ENCODE data around the gene CSNK2A2. TPM values are rescaled to one million over a fixed set of nuclear protein-coding genes. Genes with fewer than 3 reads are reported as not detected.

Gene CSNK2A2
- total and polyA plus RNA-seq, 2 of the 8 experiments (the other 6 are each of a cell fraction or from before 2014, with no cell fraction given), result 37.9 to 128 TPM

DNA sequence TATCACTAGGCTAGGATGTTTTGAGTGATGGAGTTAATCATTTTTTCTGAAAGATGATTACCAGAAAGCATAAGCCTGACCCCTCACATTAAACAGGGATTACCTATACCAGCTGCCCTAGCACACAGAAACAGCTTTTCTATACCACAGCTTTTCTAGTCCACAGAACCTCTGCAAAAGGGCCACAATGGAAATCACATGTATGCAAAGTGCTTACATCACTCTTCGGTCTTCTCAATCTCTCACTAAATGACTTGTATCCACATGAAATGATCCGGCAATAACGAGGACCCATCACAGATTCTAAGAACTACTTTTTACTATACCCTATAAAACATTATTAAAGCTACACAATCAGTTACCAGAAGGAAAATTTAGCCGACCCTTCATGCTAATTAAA lies 2.6 kb downstream of the CSNK2A2 start (continued):
- TF ChIP-seq, protein P1, sequence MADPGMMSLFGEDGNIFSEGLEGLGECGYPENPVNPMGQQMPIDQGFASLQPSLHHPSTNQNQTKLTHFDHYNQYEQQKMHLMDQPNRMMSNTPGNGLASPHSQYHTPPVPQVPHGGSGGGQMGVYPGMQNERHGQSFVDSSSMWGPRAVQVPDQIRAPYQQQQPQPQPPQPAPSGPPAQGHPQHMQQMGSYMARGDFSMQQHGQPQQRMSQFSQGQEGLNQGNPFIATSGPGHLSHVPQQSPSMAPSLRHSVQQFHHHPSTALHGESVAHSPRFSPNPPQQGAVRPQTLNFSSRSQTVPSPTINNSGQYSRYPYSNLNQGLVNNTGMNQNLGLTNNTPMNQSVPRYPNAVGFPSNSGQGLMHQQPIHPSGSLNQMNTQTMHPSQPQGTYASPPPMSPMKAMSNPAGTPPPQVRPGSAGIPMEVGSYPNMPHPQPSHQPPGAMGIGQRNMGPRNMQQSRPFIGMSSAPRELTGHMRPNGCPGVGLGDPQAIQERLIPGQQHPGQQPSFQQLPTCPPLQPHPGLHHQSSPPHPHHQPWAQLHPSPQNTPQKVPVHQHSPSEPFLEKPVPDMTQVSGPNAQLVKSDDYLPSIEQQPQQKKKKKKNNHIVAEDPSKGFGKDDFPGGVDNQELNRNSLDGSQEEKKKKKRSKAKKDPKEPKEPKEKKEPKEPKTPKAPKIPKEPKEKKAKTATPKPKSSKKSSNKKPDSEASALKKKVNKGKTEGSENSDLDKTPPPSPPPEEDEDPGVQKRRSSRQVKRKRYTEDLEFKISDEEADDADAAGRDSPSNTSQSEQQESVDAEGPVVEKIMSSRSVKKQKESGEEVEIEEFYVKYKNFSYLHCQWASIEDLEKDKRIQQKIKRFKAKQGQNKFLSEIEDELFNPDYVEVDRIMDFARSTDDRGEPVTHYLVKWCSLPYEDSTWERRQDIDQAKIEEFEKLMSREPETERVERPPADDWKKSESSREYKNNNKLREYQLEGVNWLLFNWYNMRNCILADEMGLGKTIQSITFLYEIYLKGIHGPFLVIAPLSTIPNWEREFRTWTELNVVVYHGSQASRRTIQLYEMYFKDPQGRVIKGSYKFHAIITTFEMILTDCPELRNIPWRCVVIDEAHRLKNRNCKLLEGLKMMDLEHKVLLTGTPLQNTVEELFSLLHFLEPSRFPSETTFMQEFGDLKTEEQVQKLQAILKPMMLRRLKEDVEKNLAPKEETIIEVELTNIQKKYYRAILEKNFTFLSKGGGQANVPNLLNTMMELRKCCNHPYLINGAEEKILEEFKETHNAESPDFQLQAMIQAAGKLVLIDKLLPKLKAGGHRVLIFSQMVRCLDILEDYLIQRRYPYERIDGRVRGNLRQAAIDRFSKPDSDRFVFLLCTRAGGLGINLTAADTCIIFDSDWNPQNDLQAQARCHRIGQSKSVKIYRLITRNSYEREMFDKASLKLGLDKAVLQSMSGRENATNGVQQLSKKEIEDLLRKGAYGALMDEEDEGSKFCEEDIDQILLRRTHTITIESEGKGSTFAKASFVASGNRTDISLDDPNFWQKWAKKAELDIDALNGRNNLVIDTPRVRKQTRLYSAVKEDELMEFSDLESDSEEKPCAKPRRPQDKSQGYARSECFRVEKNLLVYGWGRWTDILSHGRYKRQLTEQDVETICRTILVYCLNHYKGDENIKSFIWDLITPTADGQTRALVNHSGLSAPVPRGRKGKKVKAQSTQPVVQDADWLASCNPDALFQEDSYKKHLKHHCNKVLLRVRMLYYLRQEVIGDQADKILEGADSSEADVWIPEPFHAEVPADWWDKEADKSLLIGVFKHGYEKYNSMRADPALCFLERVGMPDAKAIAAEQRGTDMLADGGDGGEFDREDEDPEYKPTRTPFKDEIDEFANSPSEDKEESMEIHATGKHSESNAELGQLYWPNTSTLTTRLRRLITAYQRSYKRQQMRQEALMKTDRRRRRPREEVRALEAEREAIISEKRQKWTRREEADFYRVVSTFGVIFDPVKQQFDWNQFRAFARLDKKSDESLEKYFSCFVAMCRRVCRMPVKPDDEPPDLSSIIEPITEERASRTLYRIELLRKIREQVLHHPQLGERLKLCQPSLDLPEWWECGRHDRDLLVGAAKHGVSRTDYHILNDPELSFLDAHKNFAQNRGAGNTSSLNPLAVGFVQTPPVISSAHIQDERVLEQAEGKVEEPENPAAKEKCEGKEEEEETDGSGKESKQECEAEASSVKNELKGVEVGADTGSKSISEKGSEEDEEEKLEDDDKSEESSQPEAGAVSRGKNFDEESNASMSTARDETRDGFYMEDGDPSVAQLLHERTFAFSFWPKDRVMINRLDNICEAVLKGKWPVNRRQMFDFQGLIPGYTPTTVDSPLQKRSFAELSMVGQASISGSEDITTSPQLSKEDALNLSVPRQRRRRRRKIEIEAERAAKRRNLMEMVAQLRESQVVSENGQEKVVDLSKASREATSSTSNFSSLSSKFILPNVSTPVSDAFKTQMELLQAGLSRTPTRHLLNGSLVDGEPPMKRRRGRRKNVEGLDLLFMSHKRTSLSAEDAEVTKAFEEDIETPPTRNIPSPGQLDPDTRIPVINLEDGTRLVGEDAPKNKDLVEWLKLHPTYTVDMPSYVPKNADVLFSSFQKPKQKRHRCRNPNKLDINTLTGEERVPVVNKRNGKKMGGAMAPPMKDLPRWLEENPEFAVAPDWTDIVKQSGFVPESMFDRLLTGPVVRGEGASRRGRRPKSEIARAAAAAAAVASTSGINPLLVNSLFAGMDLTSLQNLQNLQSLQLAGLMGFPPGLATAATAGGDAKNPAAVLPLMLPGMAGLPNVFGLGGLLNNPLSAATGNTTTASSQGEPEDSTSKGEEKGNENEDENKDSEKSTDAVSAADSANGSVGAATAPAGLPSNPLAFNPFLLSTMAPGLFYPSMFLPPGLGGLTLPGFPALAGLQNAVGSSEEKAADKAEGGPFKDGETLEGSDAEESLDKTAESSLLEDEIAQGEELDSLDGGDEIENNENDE (IDR thresholded peaks at IDR 0.05; ENCODE audit: insufficient replicate concordance, low read length), result no peak
- TF ChIP-seq TCF12 (IDR thresholded peaks at IDR 0.05; ENCODE audit: low read depth, low read length) (no peak), CTBP2 (IDR thresholded peaks at IDR 0.05; ENCODE audit: borderline replicate concordance, insufficient read depth, insufficient read length, low read length) (no peak), RXRA (IDR thresholded peaks at IDR 0.05; ENCODE audit: insufficient read depth, low read depth, low read length) (no peak), BRCA1 (IDR thresholded peaks at IDR 0.05; ENCODE audit: low read depth, low read length) (no peak), EZH2 (IDR thresholded peaks at IDR 0.05; ENCODE audit: low read depth, low read length, severe bottlenecking) (no peak), PHF8 (conservative IDR thresholded peaks at IDR 0.05; ENCODE audit: low read depth, low read length) (no peak), RBBP5 (IDR thresholded peaks at IDR 0.05; ENCODE audit: borderline replicate concordance, low read depth, low read length) (no peak)
- TF ChIP-seq, protein P2, sequence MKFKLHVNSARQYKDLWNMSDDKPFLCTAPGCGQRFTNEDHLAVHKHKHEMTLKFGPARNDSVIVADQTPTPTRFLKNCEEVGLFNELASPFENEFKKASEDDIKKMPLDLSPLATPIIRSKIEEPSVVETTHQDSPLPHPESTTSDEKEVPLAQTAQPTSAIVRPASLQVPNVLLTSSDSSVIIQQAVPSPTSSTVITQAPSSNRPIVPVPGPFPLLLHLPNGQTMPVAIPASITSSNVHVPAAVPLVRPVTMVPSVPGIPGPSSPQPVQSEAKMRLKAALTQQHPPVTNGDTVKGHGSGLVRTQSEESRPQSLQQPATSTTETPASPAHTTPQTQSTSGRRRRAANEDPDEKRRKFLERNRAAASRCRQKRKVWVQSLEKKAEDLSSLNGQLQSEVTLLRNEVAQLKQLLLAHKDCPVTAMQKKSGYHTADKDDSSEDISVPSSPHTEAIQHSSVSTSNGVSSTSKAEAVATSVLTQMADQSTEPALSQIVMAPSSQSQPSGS (IDR thresholded peaks at IDR 0.05; ENCODE audit: low read length), result no peak

All from H1 (cell line).